Colon (tissue), 2 donors: ENCODE data around the gene RNF220.

Experiments
- FAIRE-seq: peaks from 2 replicates; lab custom pipeline; 2012; peaks lifted over from hg19 to GRCh38; lab: Jason Lieb, UNC
- donor health status: control.
- donor health status: control.

Gene RNF220

DNA sequence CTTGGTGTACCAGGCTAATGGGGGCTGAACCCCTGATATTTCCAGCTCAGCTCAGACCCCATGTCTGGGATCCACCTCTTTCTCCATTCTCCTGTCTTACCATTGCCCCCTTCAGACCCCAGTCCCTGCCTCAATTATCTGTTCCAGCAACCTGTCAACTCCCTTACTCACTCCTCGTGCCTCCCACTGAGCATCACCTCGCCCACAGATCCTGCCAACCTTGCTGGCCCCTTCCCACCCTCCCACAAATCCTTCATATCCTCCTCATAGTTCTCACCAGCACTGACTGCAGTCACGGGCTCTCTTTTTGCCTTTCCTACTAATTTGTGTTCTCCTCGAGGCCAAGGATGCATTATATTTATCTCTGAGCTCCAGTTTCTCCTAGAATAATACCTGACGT is 206.4 kb downstream of the RNF220 start:
- no peak for FAIRE-seq

DNA sequence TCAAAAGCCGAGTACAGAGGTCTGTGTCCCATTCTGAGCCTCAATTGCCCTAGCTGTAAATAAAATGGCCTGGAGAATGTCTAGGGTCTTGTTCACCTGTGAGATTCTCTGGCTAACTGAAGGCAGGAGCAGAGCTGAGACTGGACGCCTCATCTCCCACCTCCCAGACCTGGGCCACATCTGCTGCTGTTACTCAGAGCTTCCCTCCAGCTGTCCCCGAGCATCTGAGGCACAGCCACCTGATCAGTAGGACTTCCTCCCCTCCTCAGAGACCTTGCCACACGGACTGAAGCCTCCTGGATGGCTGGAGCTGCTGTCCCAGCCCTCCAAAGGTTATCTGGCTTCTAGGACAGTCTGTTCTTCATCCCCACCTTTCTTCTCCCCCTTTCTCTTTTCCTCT is 206.8 kb downstream of the RNF220 start:
- no peak for FAIRE-seq

DNA sequence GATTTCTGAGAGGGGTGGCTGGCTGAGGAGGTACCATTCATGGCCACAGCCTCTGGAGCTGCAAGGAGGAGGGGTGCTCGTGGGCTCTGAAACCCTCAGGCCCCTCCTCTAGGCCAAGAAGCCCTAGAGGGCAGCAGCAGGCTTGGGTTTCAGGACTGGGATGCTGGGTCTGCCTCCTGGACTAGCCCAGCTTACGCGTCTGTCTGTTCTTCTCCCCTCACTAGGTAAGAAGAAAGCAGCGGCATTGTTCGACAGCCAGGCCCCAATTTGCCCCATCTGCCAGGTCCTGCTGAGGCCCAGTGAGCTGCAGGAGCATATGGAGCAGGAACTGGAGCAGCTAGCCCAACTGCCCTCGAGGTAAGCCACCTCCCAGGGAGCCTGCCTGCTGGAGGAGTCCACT is 208.9 kb downstream of the RNF220 start:
- FAIRE-seq = no peak

DNA sequence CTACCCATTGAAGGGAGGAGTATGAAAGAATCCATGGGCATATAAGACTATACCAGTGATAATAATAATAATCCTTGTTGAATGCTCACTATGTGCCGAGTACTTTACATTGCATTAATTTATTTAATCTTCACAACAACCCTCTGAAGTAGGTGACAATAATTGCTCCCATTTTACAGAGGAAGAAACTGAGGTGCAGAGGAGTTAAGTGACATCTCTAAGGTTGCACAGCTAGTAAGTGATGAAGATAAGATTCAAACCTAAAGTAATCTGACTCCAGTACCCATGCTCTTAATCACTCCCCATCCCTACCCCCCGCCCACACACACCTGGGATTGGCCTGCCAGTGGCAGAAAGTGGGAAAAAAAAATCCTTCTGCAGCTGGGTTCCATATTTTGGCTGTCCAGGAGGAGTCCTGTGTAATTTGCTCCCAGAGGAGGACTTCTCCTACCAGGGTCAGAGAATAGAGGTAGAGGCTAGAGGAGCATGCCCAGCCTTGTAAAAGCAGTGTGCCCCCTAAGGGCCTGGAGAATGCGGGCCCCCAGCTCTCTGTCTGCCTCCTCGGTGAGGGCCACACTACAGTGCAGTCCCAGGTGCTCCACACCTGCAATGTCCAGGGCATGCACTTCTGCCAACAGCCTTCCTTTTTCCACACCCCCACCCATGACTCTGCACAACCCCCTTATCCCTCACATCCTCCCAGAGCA is 211.4 kb downstream of the RNF220 start:
- no peak for FAIRE-seq

DNA sequence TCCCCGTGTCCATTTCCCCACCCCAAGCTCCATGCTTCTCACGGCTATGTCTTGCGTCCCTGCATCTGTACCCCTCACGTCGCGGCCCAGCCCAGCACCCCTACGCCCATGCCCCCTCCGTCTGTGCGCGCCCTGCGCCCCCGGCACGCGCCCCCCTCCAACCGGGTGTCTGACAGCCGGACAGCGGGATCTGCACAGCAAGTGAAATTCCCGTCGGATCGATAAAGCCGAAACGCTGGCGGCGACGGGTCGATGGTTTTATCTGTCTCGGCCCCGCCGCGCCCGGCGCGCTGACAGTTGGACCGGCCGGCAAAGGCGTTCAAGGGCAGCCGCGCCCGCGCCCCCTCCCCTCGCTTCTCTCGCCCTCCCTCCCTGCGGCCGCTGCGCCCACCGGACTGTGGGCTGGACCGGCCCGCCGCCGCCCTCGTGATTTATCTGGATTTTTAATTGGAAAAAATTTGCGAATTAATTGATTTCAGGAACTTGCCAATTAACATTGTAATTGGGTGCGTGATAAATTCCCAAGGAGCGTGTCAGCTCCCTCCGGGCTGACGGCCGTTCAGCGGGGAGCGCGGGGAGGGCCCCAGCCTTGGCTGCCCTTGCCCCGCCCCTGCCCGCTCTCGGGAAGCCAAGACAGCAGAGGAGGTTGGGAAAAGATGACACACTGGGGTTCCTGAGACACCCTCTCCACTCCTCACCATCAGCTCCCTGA is 212.1 kb downstream of the RNF220 start:
- FAIRE-seq = no peak

DNA sequence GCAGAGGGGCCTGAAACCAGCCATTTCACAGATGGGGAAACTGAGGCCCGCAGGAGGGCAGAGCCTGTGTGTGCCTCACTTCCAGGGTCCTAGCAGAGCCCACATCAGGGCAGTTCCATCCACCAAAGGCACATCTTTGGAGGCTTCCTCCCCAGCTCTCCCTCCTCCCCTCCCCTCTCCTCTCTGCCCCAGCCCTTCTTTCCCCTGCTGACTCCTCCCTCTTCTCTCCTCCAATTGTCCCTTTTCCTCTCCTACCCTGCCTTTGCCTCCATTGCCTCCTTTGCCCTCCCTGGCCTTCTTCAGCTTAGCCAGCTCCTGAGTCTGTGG is 212.6 kb downstream of the RNF220 start:
- no peak for FAIRE-seq

DNA sequence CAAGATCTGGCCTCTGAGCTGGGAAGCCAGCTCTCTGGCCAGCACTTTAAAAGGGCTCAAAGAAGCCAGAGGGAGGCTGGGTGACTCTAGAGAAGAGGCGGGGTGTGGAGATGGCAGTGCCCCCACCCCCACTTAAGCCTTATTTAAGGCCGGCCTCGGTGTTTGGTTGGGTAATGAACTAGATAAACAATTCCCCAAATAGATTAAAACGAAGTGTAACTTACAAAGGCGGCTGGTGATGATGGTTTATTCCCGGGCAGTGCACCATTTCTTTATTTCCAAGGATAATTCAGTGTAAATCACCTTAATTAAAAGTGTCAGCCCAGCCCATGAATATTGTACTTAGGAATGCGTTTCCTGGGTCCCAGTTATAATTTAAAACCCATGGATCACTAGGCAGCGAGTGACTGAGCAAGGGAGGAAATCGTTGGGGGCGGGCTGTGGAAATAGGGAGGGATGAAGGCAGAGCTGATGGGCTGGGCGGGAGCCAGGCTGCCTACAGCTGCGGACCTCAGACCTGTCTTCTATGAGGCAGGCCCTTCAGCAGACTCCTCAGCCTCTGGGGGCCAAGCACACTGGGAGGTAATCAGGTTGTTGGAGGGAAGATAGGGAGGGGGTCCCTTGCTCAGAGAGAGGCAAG is 214.3 kb downstream of the RNF220 start:
- no peak for FAIRE-seq

DNA sequence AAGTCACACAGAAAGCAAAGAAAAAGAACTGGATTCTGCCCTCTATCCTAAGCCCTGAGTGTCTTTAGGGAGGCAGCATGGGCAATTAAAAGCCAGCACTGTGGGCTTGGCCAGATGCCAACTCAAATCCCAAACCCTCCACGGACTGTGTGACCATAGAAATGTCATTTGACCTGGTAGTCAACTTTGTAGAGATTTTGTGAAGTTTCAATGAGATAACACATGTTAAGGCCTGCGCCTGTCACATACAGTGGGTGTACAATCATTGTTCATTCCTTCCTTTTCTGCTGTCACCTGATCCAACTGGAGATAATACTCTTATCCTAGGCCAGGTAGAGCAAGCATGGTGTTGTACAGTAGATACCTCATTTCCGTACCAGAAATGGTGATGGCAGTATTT is 215.0 kb downstream of the RNF220 start:
- no peak for FAIRE-seq

DNA sequence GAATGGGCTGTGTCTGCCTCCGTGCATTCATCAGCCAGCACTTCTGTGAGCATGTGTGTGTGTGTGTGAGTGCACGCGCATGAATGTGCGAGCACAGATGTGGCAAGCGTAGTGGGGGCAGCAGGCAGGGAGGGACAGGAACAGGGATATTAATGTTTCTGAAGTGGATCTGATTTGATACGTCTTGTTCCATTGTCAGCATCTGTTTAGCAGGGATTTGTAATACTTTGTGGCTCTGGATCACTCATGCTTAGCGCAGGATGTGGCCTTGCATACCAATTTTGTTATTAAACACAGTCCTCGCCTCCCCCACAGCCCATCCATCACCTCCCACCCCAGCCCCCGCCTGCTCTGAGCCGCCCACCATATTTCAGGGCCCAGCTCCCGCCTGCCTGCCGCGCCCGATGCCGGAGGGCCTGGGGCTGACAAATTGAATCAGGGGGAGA is 216.8 kb downstream of the RNF220 start:
- no peak for FAIRE-seq

DNA sequence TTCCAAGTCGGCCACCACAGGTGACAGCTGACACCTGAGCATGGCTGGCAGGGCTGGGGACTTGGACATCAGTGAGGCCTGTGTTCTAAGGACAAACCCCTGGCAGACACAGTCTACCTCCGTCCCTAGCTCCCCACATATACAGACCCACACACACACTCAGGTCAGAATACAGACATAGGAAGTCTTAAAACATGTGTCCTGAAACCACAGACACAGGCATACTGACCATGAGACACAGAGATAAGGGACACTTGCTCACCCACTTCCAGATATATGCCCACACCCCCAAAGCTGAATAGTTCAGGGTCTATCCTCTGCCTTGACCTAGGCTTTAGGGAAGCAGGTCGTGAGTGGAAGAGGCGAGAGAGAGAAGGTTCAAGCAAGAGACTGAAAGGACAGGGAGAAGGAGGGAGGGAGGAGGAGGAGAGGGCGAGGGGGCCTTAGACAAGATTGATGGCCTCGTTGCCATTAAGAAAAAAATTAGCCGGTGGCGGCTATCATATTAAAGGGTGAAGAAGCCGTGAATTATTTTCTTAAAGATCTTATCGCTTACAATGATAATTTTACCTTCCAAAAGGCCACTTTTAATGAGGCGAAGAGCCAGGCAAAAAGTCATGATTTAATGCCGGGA is 219.3 kb downstream of the RNF220 start:
- no peak for FAIRE-seq

DNA sequence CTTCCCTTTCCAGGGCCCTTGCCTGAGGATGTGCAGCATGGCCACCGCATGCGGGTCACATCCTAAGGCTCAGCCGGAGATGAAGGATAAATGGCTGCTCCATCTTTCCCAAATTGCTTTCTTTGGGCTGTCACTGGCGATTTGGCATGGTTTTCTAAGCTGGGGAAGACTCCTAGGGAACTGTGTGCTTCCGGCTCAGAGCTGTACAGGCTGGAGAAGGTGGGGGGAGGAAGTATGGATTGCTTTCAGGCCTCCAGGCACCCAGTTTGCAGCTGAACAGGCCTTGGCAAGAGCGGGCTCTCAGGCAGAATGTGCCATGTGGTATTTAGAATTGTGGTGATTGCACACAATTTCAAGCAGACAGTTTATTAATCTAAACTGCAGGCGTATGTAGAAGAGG is 220.3 kb downstream of the RNF220 start:
- FAIRE-seq = no peak

DNA sequence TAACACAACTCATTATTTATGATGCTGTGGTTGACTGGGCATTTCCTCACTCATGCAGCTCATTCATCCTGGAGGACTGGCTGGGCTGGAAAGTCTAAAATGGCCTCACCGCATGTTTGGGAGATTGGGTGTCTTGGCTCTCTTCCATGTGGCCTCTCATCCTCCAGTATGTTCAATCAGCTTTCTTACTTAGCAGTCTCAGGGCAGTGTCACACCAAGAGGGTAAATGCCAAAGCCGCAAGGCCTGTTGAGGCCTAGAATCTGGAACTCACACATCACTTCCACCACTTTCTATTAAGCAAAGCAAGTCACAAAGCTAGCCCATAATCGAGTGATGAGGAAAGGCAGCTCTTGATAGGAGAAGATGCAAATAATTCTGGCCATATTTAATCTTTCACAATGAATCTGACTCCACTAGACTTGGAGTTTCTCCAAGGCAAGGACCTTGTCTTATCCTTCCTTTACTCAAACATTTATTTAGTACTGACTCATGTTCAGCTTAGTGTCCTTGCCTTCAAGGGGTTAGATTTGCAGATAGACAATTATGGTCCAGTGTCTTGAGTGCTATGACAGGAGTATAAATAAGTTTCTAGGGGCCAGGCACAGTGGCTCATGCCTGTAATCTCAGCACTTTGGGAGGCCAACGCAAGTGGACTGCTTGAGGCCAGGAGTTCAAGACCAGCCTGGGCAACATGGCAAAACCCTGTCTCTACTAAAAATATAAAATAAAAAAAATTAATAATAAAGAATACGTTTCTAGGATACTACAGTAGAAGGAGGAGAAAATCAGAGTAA is 224.1 kb downstream of the RNF220 start:
- FAIRE-seq = no peak

DNA sequence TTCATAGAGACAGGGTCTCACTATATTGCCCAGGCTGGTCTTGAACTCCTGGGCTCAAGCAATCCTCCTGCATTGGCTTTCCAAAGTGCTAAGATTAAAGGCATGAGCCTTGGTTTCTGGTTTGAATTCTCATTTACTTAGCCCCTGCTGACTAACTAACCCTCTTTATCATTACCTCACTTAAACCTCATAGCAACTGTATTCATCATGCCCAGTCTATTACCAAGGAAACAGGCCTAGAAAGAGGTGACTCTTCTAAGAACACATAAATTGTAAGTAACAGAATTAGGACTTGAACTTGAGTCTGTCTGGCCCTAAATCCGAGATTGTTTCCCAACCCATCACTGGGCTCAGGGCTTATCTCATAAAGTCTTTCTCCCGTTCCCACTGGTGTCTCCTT is 225.1 kb downstream of the RNF220 start:
- FAIRE-seq = no peak

DNA sequence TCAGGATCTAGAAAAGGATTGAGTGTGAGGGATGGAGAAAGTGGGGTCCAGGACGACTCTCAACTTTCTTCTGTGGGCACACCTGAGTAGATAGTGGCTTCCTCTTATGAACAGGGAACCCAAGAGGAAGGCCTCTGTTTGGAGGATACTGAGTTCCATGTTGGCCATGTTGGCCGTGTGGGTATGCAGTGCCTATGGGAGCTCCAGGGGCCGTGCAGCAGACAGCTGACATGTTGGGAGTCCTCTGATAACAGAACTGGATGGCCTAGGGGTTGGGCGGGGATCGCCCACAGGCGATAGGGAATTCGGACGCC is 226.2 kb downstream of the RNF220 start:
- no peak for FAIRE-seq

DNA sequence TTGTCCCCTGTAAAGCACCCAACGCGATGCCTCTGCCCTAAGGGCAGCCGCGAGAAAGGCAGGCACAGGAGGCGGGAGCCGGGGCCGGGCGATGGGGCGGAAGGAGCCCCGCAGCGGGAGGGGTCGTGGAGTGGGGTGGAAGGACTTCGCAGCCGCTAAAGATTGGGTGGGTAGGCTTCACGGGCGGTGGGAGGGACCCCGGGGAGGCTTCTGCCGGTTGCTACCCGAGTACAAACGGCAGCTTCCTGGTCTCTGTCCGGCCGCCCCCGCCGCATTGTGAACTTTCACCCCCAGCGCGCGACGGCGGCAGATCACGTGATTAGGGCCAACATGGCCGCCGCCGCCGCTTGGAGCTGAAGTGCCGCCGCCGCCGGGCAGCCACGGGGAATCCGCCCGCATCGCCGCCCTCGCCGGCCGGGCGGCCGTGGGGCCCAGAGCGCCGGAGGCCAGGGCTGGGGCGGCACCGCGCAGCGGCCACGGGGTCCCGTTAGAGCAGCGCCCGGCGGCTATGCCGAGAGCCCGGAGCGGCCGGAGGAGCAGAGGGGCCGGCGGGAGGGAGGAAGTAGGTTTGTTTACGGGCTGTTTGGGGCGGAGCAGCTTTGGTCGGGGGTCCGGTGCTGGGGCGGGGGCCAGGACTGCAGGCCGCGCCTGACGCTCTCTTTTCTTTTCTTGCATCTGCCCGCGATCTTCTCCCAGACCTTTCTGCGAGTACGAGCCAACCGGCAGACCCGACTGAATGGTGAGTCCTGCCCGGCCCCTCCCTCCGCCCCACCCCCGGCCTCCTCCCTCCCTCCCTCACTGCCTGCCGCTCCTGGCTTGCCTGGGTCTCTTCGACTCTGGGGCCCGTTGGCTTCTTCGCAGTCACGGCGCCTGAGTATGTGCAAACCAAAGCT is 226.8 kb downstream of the RNF220 start:
- FAIRE-seq = no peak

DNA sequence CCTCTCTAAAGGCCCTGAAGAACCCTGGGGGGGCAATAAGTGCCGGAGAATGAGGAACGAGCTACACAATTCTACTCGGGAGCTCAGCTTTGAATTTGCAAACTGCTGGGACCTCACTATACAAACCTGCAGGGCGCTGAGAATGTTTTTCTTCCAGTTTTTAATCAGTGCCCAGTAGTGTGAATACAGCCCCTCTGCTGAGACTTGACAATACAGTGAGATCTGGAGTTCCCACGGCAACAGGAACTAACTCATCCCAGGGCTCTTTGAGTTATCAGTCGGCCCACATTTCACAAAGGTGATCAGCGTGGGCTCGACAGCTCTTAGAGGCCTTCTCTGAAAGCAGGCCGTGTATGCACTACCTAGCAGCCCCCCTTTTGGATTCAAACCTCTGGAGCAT is 227.5 kb downstream of the RNF220 start:
- no peak for FAIRE-seq

DNA sequence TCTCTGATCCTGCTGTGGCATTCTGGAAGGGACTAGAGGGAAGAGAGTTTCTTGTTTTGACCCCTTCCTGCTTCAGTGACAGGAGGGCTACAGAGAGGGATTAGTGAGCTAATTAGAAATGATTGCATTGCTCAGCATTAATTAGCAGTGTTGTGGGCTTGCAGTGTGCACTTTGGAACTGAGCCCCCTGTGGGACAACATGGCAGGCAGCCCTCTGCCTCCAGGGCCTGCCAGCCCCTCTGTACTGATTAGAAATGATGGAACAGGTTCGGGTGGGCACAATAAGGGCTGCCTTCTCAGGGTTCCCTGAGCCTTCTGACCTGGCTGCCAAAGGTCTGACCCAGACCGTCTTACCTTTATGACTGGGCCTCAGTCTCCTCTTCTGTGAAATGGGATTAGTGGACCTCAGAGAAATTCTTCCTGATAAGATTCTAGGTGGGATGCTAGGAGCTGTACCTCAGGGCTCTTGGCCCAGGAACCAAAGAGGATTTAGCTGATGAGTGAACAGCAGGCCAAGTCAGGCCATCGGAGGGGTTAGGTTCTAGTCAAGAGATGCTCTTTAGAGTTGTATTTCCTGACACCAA is 229.6 kb downstream of the RNF220 start:
- no peak for FAIRE-seq

DNA sequence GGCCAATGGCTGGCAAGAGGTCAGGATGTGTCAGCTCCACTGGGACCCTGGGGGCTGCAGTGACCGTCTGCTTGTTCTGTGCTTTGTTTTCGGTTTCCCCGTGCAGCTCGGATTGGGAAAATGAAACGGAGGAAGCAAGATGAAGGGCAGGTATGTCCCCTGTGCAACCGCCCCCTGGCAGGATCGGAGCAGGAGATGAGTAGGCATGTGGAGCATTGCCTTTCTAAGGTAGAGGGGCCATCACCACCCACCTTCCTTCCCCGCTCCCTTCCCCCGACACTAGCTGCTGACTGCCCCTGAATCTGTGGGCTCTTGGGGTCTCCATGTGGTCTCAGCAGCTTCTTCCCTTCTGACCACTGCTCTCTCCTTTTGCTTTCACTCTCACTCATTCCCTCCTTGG is 230.4 kb downstream of the RNF220 start:
- FAIRE-seq = no peak

DNA sequence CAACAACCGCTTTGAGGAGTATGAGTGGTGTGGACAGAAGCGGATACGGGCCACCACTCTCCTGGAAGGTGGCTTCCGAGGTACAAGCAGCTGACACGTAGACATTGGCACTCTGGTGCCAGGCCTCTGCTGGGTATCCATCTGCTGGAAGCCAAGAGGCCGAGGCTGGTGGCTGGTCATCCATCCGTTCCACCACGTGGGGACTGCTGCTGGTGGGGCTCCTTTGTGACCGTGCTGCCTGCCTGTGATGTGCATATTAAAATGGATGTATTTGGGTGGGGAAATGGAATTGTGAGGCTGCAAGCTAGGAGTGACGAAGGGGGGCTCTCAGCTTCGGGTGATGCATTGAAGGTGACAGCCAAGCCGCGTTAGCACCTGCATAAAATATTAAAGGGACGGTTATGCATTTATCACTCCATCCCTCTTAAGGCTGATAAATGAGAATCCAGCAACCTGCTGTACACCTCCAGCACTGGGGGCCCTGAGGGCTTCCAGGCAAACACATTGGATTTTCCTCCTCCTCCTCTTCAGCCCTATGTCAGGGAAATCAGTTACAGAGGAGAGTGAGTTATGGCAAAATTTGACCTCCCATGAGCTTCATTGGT is 231.1 kb downstream of the RNF220 start:
- FAIRE-seq = no peak
